Spleen (tissue), 11 donors: ENCODE measurements around the gene PTPRG. TPM values are rescaled to one million over a fixed set of nuclear protein-coding genes. Genes with fewer than 3 reads are reported as not detected.

Experiments used
- DNase-seq: peaks from one replicate; pipeline ENCODE4 v3.0.0-alpha.2; 2020
- H3K27ac ChIP-seq, 8 donors: fragments of 200-600 bp; sonication (generic) in 7 of 8; 1 replicate in 4 of 8; 2 replicates in 4 of 8; pipeline versions ENCODE4 v1.5.0 to v1.8.0; 2016 to 2021; ENCODE audit warnings: inconsistent platforms in 4 of 8, mild to moderate bottlenecking in 4 of 8, moderate library complexity in 1 of 8
- H3K27me3 ChIP-seq, 7 donors: fragments of 200-600 bp; sonication (generic) in 6 of 7; replicated peaks in 1 of 7; 1 replicate in 4 of 7; 2 replicates in 3 of 7; pipeline versions ENCODE4 v1.5.0 to v1.8.0; 2016 to 2021; ENCODE audit warnings: inconsistent platforms in 3 of 7, mild to moderate bottlenecking in 1 of 7
- H3K36me3 ChIP-seq, 6 donors: fragments of 200-600 bp; sonication (generic) in 5 of 6; 1 replicate in 4 of 6; 2 replicates in 2 of 6; pipeline versions ENCODE4 v1.5.0 to v1.8.0; 2016 to 2021; ENCODE audit warnings: inconsistent platforms in 2 of 6
- H3K4me1 ChIP-seq, 6 donors: fragments of 200-600 bp; sonication (generic) in 5 of 6; 1 replicate in 3 of 6; 2 replicates in 3 of 6; pipeline versions ENCODE4 v1.5.0 to v1.8.0; 2016 to 2021; ENCODE audit warnings: inconsistent platforms in 3 of 6
- H3K4me3 ChIP-seq, 8 donors: fragments of 200-600 bp; sonication (generic) in 7 of 8; 1 replicate in 4 of 8; 2 replicates in 4 of 8; pipeline versions ENCODE4 v1.5.0 to v1.8.0; 2016 to 2021; ENCODE audit warnings: inconsistent platforms in 4 of 8, mild to moderate bottlenecking in 4 of 8, moderate library complexity in 2 of 8
- H3K9me3 ChIP-seq, 8 donors: fragments of 200-600 bp; sonication (generic) in 7 of 8; 1 replicate in 4 of 8; 2 replicates in 4 of 8; pipeline versions ENCODE4 v1.5.0 to v1.8.0; 2016 to 2021; ENCODE audit warnings: inconsistent platforms in 4 of 8
- CTCF ChIP-seq, 11 experiments: fragments of 200-600 bp in 7 of 11; fragments of 450-650 bp in 4 of 11; sonication (generic) in 4 of 11; IDR thresholded peaks in 8 of 11; conservative IDR thresholded peaks in 3 of 11; 1 replicate in 7 of 11; 2 replicates in 4 of 11; pipeline versions ENCODE4 v1.4.0 to v1.8.0; 2016 to 2021; ENCODE audit warnings: antibody characterized with exemption in 11 of 11, inconsistent platforms in 4 of 11, mild to moderate bottlenecking in 1 of 11
- POLR2A ChIP-seq, 3 donors: fragments of 450-650 bp; IDR thresholded peaks; one replicate each; pipeline ENCODE4 v1.5.1; 2017; ENCODE audit warnings: antibody characterized with exemption in 3 of 3, mild to moderate bottlenecking in 1 of 3
- POLR2AphosphoS5 ChIP-seq, 3 donors: sonication (generic); formaldehyde crosslinking; IDR thresholded peaks; one replicate each; pipeline ENCODE4 v1.5.1; 2017; ENCODE audit warnings: antibody characterized with exemption in 3 of 3
- WGBS, 5 donors: extraction: QIAGEN DNeasy Blood & Tissue Kit in 3 of 5; methylation state at CpG; one replicate each; pipeline versions ENCODE4 v1.1.5 to v1.1.7; 2013 to 2018; 5-methylcytosine and 5-hydroxymethylcytosine counted together
- intact Hi-C: fragments of 100-400 bp; cut with DNase I; formaldehyde crosslinking; loops from one replicate; pipeline ENCODE4 v1.15.0; 2023; ENCODE audit warnings: low total_unique reads
- polyA plus RNA-seq, 3 donors: library from polyadenylated mRNA; stranded (reverse); fragments of 200-250 nt; gene quantifications; one replicate each; pipeline ENCODE4 v1.2.1, GENCODE V29; 2013
- total RNA-seq, 7 donors: library from RNA; depleted of rRNA in 3 of 7; stranded (reverse); fragments of >200 nt in 3 of 7; fragmentation: NEBNext Ultra II Directional in 4 of 7; extraction: Animal tissue kit (Norgen Biotek cat#: 25700) in 4 of 7; gene quantifications; one replicate each; pipeline versions ENCODE4 v1.1.0 to v1.2.1, GENCODE V29; 2016 to 2021
- donor health status: healthy with polysubstance abuse.
- donor health status: DM: no; HTN: no; CAD: no; lungs with moderate emphysema.
- donor health status: DM: no; HTN: no; CAD: no.
- donor health status: Bipolar disorder and iron deficiency.
- donor health status: healthy.
- donor health status: DM: no; HTN: no; CAD: no.
- donor health status: DM: yes; HTN: yes; CAD: no.

PTPRG gene
- total and polyA plus RNA-seq, 10 donors, result 0.89 to 77.0 (median 34.5) TPM

GRCh38 chr3:61687206-61687605 lies 125.8 kb downstream of the PTPRG start:
- H3K36me3 ChIP-seq, result no peaks in the 10 kb centered on the region
- H3K4me1 ChIP-seq, result no peaks in the 10 kb centered on the region
- no peak overlapping the region for H3K4me3 ChIP-seq
- no peak overlapping the region for H3K27ac ChIP-seq
- no peaks in the 10 kb centered on the region for H3K27me3 ChIP-seq
- no peaks in the 10 kb centered on the region for H3K9me3 ChIP-seq
- intact Hi-C loops, result no loop called here
- TF ChIP-seq CTCF (IDR thresholded peaks at IDR 0.05 in 8 of 11, conservative IDR thresholded peaks at IDR 0.05 in 3 of 11), result no peak
- no peak for TF ChIP-seq POLR2AphosphoS5 (IDR thresholded peaks at IDR 0.05)
- no peak for TF ChIP-seq POLR2A (IDR thresholded peaks at IDR 0.05)
- DNase-seq, result no peak
- WGBS, 5 donors, result 79 to 94% (median 81%) methylated on average over 2 of the region's 2 CpGs

- no peak overlapping the region for H3K27ac ChIP-seq
- no peak overlapping the region for H3K4me3 ChIP-seq
- H3K27me3 ChIP-seq, result no peaks in the 10 kb centered on the region
- no peaks in the 10 kb centered on the region for H3K9me3 ChIP-seq
- DNase-seq, result no peak
- TF ChIP-seq CTCF (IDR thresholded peaks at IDR 0.05 in 8 of 11, conservative IDR thresholded peaks at IDR 0.05 in 3 of 11) (no peak), POLR2AphosphoS5 (IDR thresholded peaks at IDR 0.05) (no peak), POLR2A (IDR thresholded peaks at IDR 0.05) (no peak)
- WGBS, 5 donors, result 57 to 74% (median 71%) methylated on average over 5 of the region's 5 CpGs
- no peaks in the 10 kb centered on the region for H3K4me1 ChIP-seq
- no peaks in the 10 kb centered on the region for H3K36me3 ChIP-seq
- intact Hi-C loops, result no loop called here
These were observed 126.4 kb downstream of the PTPRG start for GRCh38 chr3:61687663-61688306.

GRCh38 chr3:61688307-61688984 lies 127.1 kb downstream of the PTPRG start:
- intact Hi-C loops, result no loop called here
- no peak for DNase-seq
- H3K27ac ChIP-seq, result no peak overlapping the region
- no peak overlapping the region for H3K4me3 ChIP-seq
- no peaks in the 10 kb centered on the region for H3K27me3 ChIP-seq
- no peaks in the 10 kb centered on the region for H3K9me3 ChIP-seq
- H3K4me1 ChIP-seq, result no peaks in the 10 kb centered on the region
- H3K36me3 ChIP-seq, result no peaks in the 10 kb centered on the region
- 73 to 79% (median 76%) methylated on average over 13 of the region's 13 CpGs for WGBS, 5 donors
- TF ChIP-seq CTCF (IDR thresholded peaks at IDR 0.05 in 8 of 11, conservative IDR thresholded peaks at IDR 0.05 in 3 of 11) (no peak), POLR2A (IDR thresholded peaks at IDR 0.05) (no peak), POLR2AphosphoS5 (IDR thresholded peaks at IDR 0.05) (no peak)

- H3K27ac ChIP-seq, result no peak overlapping the region
- no peak for DNase-seq
- intact Hi-C loops, result no loop called here
- no peaks in the 10 kb centered on the region for H3K4me1 ChIP-seq
- H3K27me3 ChIP-seq, result no peaks in the 10 kb centered on the region
- no peak overlapping the region for H3K4me3 ChIP-seq
- TF ChIP-seq POLR2AphosphoS5 (IDR thresholded peaks at IDR 0.05), result no peak
- TF ChIP-seq CTCF (IDR thresholded peaks at IDR 0.05 in 8 of 11, conservative IDR thresholded peaks at IDR 0.05 in 3 of 11), result no peak
- no peak for TF ChIP-seq POLR2A (IDR thresholded peaks at IDR 0.05)
- H3K9me3 ChIP-seq, result no peaks in the 10 kb centered on the region
- no peaks in the 10 kb centered on the region for H3K36me3 ChIP-seq
- WGBS, 5 donors, result 79 to 95% (median 93%) methylated on average over 5 of the region's 5 CpGs
These were observed 128.6 kb downstream of the PTPRG start for GRCh38 chr3:61690016-61690415.
